HG03457 (cell line): ENCODE measurements around the gene ITGA2.

ENCODE experiments used
- ATAC-seq: cut with Tn5 transposase; IDR thresholded peaks from one replicate; pipeline ENCODE4 v1.9.1; 2021; ENCODE audit warnings: moderate number of reproducible peaks; ENCODE audit not compliant: unreplicated experiment

ITGA2 gene

GRCh38 chr5:52988335-52989024 lies 672 bp upstream of the ITGA2 start:
- no peak for ATAC-seq

GRCh38 chr5:52989781-52990527 lies 802 bp downstream of the ITGA2 start:
- ATAC-seq: no peak

GRCh38 chr5:52990528-52990925 lies 1.4 kb downstream of the ITGA2 start:
- ATAC-seq: no peak

- ATAC-seq: no peak
These were observed 4.2 kb downstream of the ITGA2 start for GRCh38 chr5:52993367-52993766.

- no peak for ATAC-seq
These were observed 5.1 kb downstream of the ITGA2 start for GRCh38 chr5:52994266-52994665.

- ATAC-seq: no peak
These were observed 5.9 kb downstream of the ITGA2 start for GRCh38 chr5:52995095-52995494.

GRCh38 chr5:52995914-52996313 lies 6.8 kb downstream of the ITGA2 start:
- no peak for ATAC-seq

- no peak for ATAC-seq
These were observed 7.8 kb downstream of the ITGA2 start for GRCh38 chr5:52996979-52997378.

GRCh38 chr5:52997424-52997823 lies 8.3 kb downstream of the ITGA2 start:
- ATAC-seq: no peak

GRCh38 chr5:52998552-52999313 lies 9.6 kb downstream of the ITGA2 start:
- no peak for ATAC-seq

GRCh38 chr5:52999344-52999949 lies 10.3 kb downstream of the ITGA2 start:
- no peak for ATAC-seq

GRCh38 chr5:53001541-53001940 lies 12.4 kb downstream of the ITGA2 start:
- no peak for ATAC-seq

- no peak for ATAC-seq
These were observed 13.3 kb downstream of the ITGA2 start for GRCh38 chr5:53002491-53002890.

GRCh38 chr5:53003144-53003543 lies 14.0 kb downstream of the ITGA2 start:
- no peak for ATAC-seq

GRCh38 chr5:53006911-53007890 lies 18.0 kb downstream of the ITGA2 start:
- ATAC-seq: no peak

GRCh38 chr5:53008751-53009150 lies 19.6 kb downstream of the ITGA2 start:
- ATAC-seq: peak; percentile 90

GRCh38 chr5:53009816-53010215 lies 20.7 kb downstream of the ITGA2 start:
- no peak for ATAC-seq

- ATAC-seq: no peak
These were observed 21.7 kb downstream of the ITGA2 start for GRCh38 chr5:53010814-53011213.

- no peak for ATAC-seq
These were observed 22.1 kb downstream of the ITGA2 start for GRCh38 chr5:53011233-53011632.

GRCh38 chr5:53013857-53014256 lies 24.7 kb downstream of the ITGA2 start:
- no peak for ATAC-seq
